GM23248 (cell line): Measurements from ENCODE around the gene MICOS13. TPM values are rescaled to one million over a fixed set of nuclear protein-coding genes. Genes with fewer than 3 reads are reported as not detected.
"Not testable (repeated sequence)": the region's sequence is repeated elsewhere in the genome, so short reads cannot be mapped to it uniquely, and the experiment has no call there.

ENCODE experiments used
- DNase-seq: peaks from one replicate; pipeline ENCODE4 v3.0.0-alpha.2; 2015
- H2AFZ ChIP-seq: fragments of 200-600 bp; sonication (generic); 2 replicates; pipeline ENCODE4 v1.6.1; 2016; ENCODE audit warnings: antibody characterized with exemption
- H3F3A ChIP-seq: fragments of 200-600 bp; sonication (generic); 2 replicates; pipeline ENCODE4 v1.6.1; 2016; ENCODE audit warnings: mild to moderate bottlenecking, antibody characterized with exemption, mixed run types; ENCODE audit not compliant: insufficient read depth
- H3K27ac ChIP-seq: fragments of 200-600 bp; sonication (generic); 2 replicates; pipeline ENCODE4 v1.5.1; 2016; ENCODE audit warnings: mild to moderate bottlenecking
- H3K27me3 ChIP-seq: fragments of 200-600 bp; sonication (generic); replicated peaks from 2 replicates; pipeline ENCODE4 v1.6.1; 2016; ENCODE audit warnings: mild to moderate bottlenecking; ENCODE audit not compliant: insufficient read depth
- H3K36me3 ChIP-seq: fragments of 200-600 bp; sonication (generic); 2 replicates; pipeline ENCODE4 v1.6.1; 2016; ENCODE audit warnings: low read depth, mild to moderate bottlenecking
- H3K4me1 ChIP-seq: fragments of 200-600 bp; sonication (generic); 2 replicates; pipeline ENCODE4 v1.6.1; 2016; ENCODE audit warnings: mild to moderate bottlenecking; ENCODE audit not compliant: insufficient read depth
- H3K4me2 ChIP-seq: fragments of 200-600 bp; sonication (generic); one replicate; pipeline ENCODE4 v1.6.1; 2016; ENCODE audit warnings: mild to moderate bottlenecking; ENCODE audit not compliant: unreplicated experiment
- H3K4me3 ChIP-seq: fragments of 200-600 bp; sonication (generic); 2 replicates; pipeline ENCODE4 v1.5.1; 2016; ENCODE audit warnings: mild to moderate bottlenecking
- H3K79me2 ChIP-seq: fragments of 200-600 bp; sonication (generic); 2 replicates; pipeline ENCODE4 v1.6.1; 2016; ENCODE audit warnings: mild to moderate bottlenecking; ENCODE audit not compliant: insufficient read depth
- H3K9ac ChIP-seq: fragments of 200-600 bp; sonication (generic); 2 replicates; pipeline ENCODE4 v1.6.1; 2016; ENCODE audit warnings: mild to moderate bottlenecking
- H3K9me2 ChIP-seq: fragments of 200-600 bp; sonication (generic); 2 replicates; pipeline ENCODE4 v1.6.1; 2016; ENCODE audit warnings: mixed run types, mild to moderate bottlenecking, moderate library complexity; ENCODE audit not compliant: insufficient read depth
- H3K9me3 ChIP-seq: fragments of 200-600 bp; sonication (generic); one replicate; pipeline ENCODE4 v1.6.1; 2017; ENCODE audit warnings: low read depth
- H4K20me1 ChIP-seq: fragments of 200-600 bp; sonication (generic); 2 replicates; pipeline ENCODE4 v1.6.0; 2016; ENCODE audit not compliant: insufficient read depth
- EZH2 ChIP-seq: fragments of 200-600 bp; sonication (generic); IDR thresholded peaks from 2 replicates; pipeline ENCODE4 v1.6.1; 2018; ENCODE audit warnings: antibody characterized with exemption, mild to moderate bottlenecking; ENCODE audit not compliant: insufficient read depth, poor library complexity, severe bottlenecking
- EZH2phosphoT487 ChIP-seq: fragments of 200-600 bp; sonication (generic); IDR thresholded peaks from 2 replicates; pipeline ENCODE4 v1.6.1; 2018; ENCODE audit warnings: antibody characterized with exemption, moderate library complexity, mild to moderate bottlenecking, low read depth; ENCODE audit not compliant: insufficient read depth
- WGBS, 2 experiments: methylation state at CpG; one replicate each; pipeline ENCODE4 v1.1.6; 2015 to 2017; ENCODE audit warnings: low lambda C conversion rate in 2 of 2, low coverage in 1 of 2; ENCODE audit errors: missing lambda C conversion rate in 2 of 2; 5-methylcytosine and 5-hydroxymethylcytosine counted together
- in situ Hi-C: fragments of 300-500 bp; cut with MboI; formaldehyde crosslinking; loops from 2 replicates; pipeline ENCODE4 v1.15.0; 2020
- polyA plus RNA-seq: library from polyadenylated mRNA; unstranded; fragments of >200 nt; fragmentation: Nextera tagmentation; extraction: Ambion mirVana; gene quantifications from 2 replicates; pipeline ENCODE4 v1.2.1, GENCODE V29; 2016
- total RNA-seq: library from RNA; depleted of rRNA; stranded (reverse); fragments of >200 nt; shearing (Covaris generic); gene quantifications from 2 replicates; pipeline ENCODE4 v1.2.3, GENCODE V29; 2014

MICOS13 gene
- total and polyA plus RNA-seq, 2 experiments from 2014 or later = 44.5 to 147 TPM

DNA sequence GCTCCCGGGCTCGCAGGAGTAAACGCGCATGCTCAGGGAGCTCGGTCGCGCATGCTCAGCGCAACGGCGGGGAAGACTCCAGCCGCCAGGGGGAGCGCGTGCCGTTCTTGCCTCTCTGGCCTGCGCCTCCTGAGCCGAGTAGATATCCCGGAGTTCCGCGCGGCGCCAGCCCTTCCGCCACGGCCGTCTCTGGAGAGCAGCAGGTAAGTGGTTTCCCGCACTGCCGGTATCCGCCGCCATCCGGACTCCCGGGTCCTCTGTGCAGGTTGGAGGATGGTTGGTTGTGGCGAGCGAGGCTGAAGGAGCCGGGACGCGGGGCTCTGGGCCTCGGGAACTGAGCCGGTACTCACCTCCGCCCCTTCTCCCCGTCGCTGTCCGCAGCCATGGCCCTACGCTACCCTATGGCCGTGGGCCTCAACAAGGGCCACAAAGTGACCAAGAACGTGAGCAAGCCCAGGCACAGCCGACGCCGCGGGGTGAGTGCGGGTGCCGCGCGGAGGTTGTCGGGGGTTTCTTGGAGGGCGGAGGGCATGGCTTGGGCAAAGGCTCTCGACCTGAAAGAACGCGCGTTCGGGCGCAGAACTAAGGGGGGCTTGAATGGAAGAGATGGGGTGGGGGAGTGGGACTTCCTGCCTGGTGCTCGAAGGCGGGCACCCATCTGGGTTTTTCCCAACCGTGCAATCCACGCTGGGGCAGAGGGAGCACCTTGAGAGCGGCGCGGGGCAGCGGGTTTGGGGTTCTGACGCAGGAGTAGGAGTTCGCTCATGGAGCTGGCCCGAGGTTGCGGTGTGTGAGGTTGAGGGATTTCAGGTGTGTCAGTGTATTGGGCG is 10.0 kb upstream of the MICOS13 start, which contains the start of gene RPL36:
Gene RPL36, plus strand, starts transcription at position 171 of the 830 bp plus-strand sequence. Its CDS starts 213 bp downstream, at position 384.
- no peaks in the 10 kb centered on the region for H3K9me2 ChIP-seq
- in situ Hi-C loops = no loop called here
- peaks cover 8% of the 10 kb centered on the region; the same call in 1 of the 2 replicates for H3K36me3 ChIP-seq
- H3K9me3 ChIP-seq = no peaks in the 10 kb centered on the region
- H3K4me3 ChIP-seq = peak within 1 kb of the TSS; percentile 84
- TF ChIP-seq EZH2phosphoT487 = no peak
- TF ChIP-seq EZH2 = no peak
- peak within 1 kb of the TSS; percentile 84 for H2AFZ ChIP-seq
- DNase-seq = peak; percentile 98
- H3K27me3 ChIP-seq = no peaks in the 10 kb centered on the region
- peaks cover 9% of the 10 kb centered on the region; the same call in 1 of the 2 replicates for H4K20me1 ChIP-seq
- H3K4me1 ChIP-seq = no peaks in the 10 kb centered on the region
- peak within 1 kb of the TSS; percentile 86 for H3K9ac ChIP-seq
- H3K79me2 ChIP-seq = peaks cover 52% of the 10 kb centered on the region
- peaks cover 11% of the 10 kb centered on the region; the same call in 1 of the 2 replicates for H3F3A ChIP-seq
- H3K4me2 ChIP-seq = peak within 1 kb of the TSS; percentile 74
- WGBS, 2 experiments = 1% methylated on average over 69 to 73 of the region's 73 CpGs
- peak within 1 kb of the TSS; percentile 77 for H3K27ac ChIP-seq

DNA sequence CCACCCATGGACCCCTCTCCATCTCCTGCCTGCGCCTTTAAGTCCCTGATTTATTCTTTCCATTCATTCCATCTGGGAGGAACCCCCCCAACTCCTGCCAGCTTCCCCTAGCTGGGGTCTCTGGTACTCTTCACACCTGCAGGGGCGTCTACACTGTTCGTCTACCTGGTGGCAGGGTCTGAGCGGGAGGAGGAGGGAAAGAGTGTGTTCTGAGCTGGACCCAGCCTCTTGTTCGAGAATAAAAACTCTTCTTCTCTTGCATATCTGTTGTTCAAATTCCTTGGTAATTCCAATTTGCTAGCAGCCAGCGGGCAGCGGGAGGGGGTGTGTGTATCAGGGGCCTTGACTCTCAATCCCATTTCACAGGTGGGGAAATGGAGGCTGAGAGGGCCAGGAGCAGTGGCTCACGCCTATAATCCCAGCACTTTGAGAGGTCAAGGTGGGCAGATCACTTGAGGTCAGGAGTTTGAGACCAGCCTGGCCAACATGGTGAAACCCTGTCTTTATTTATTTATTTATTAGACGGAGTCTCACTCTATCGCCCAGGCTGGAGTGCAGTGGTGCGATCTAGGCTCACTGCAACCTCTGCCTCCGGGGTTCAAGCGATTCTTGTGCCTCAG is 8.1 kb upstream of the MICOS13 start:
- in situ Hi-C loops, H2AFZ ChIP-seq: not testable (repeated sequence)
- WGBS, 2 experiments = 86 to 87% methylated on average over 13 of the region's 13 CpGs

DNA sequence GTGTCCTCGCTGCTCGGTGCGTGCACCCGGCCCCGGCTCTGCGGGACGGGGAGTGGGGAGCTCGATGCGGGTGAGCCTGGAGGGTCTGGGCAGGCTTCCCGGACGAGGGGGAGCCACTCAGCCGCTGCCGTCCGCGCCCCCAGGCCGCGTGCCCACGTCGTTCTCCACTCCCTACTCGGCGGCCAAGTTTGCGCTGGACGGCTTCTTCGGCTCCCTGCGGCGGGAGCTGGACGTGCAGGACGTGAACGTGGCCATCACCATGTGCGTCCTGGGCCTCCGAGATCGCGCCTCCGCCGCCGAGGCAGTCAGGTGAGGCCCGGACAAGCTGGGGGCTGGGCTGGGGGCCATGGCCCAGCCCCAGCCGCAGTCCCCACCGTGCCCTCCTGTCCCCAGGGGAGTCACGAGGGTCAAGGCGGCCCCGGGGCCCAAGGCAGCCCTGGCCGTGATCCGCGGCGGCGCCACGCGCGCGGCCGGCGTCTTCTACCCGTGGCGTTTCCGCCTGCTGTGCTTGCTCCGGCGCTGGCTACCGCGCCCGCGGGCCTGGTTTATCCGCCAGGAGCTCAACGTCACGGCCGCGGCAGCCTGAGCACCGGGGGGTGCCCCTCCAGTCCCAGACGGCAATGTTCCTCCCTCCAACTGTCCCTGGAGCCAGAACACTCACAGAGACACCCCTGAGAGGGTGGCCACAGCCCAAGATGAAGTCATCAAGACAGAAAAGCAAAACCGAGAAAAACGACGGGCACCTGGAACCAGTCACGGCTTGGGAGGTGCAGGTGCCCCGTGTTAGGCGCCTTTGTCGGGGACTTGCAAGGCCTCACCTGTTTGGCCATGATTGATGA is 7.3 kb upstream of the MICOS13 start:
- no peaks in the 10 kb centered on the region for H3K9me3 ChIP-seq
- H4K20me1 ChIP-seq = peaks cover under 1% of the 10 kb centered on the region; the same call in 1 of the 2 replicates
- H3K9ac ChIP-seq = no peak overlapping the region
- H3K4me3 ChIP-seq = peak overlapping the region; percentile 73
- H2AFZ ChIP-seq = peak overlapping the region; percentile 78
- peaks cover 4% of the 10 kb centered on the region; the same call in 1 of the 2 replicates for H3F3A ChIP-seq
- TF ChIP-seq EZH2phosphoT487 (no peak), EZH2 (no peak)
- no peaks in the 10 kb centered on the region for H3K27me3 ChIP-seq
- H3K79me2 ChIP-seq = peaks cover 24% of the 10 kb centered on the region
- WGBS, 2 experiments = 51 to 52% methylated on average over 63 to 69 of the region's 76 CpGs
- in situ Hi-C loops = no loop called here
- H3K4me1 ChIP-seq = no peaks in the 10 kb centered on the region
- peaks cover 3% of the 10 kb centered on the region; the same call in 1 of the 2 replicates for H3K36me3 ChIP-seq
- no peak overlapping the region for H3K27ac ChIP-seq
- DNase-seq = no peak
- peak overlapping the region; percentile 42 for H3K4me2 ChIP-seq
- H3K9me2 ChIP-seq = no peaks in the 10 kb centered on the region

More for the DNA sequence above, 8.1 kb upstream of the MICOS13 start:
- H3K27me3 ChIP-seq, H3K4me3 ChIP-seq, H3K4me1 ChIP-seq, DNase-seq, H3K36me3 ChIP-seq, H4K20me1 ChIP-seq, H3K9me3 ChIP-seq, H3K9ac ChIP-seq, H3K27ac ChIP-seq, H3K4me2 ChIP-seq, H3K9me2 ChIP-seq: not testable (repeated sequence)
- peaks cover 11% of the 10 kb centered on the region; the same call in 1 of the 2 replicates for H3F3A ChIP-seq
- peaks cover 32% of the 10 kb centered on the region for H3K79me2 ChIP-seq
